Parathyroid adenoma (tissue), 2 donors: ENCODE measurements around the gene RLN3.
"Not testable (repeated sequence)": the region's sequence is repeated elsewhere in the genome, so short reads cannot be mapped to it uniquely, and the experiment has no call there.

Source experiments
- H2AFZ ChIP-seq: fragments of 300-600 bp; sonication (generic); one replicate; pipeline ENCODE4 v1.7.0; 2017; ENCODE audit warnings: antibody characterized with exemption, mild to moderate bottlenecking
- H3K27ac ChIP-seq: fragments of 300-600 bp; sonication (generic); one replicate; pipeline ENCODE4 v1.7.0; 2017
- H3K27me3 ChIP-seq: fragments of 300-600 bp; sonication (generic); one replicate; pipeline ENCODE4 v1.7.0; 2017; ENCODE audit warnings: low read length; ENCODE audit not compliant: control insufficient read depth, insufficient read depth
- H3K36me3 ChIP-seq: fragments of 300-600 bp; sonication (generic); one replicate; pipeline ENCODE4 v1.7.0; 2017; ENCODE audit warnings: low read length; ENCODE audit not compliant: control insufficient read depth, insufficient read depth
- H3K4me1 ChIP-seq: fragments of 300-600 bp; sonication (generic); one replicate; pipeline ENCODE4 v1.7.0; 2017; ENCODE audit warnings: control low read depth
- H3K4me2 ChIP-seq: fragments of 300-600 bp; sonication (generic); one replicate; pipeline ENCODE4 v1.7.0; 2017; ENCODE audit warnings: low read length
- H3K4me3 ChIP-seq: fragments of 300-600 bp; sonication (generic); one replicate; pipeline ENCODE4 v1.7.0; 2017; ENCODE audit warnings: low read depth, low read length
- H3K79me2 ChIP-seq: fragments of 300-600 bp; sonication (generic); one replicate; pipeline ENCODE4 v1.7.0; 2017; ENCODE audit warnings: control low read depth
- H3K9ac ChIP-seq: fragments of 300-600 bp; sonication (generic); one replicate; pipeline ENCODE4 v1.7.0; 2017; ENCODE audit warnings: mild to moderate bottlenecking
- H3K9me3 ChIP-seq: fragments of 300-600 bp; sonication (generic); one replicate; pipeline ENCODE4 v1.7.0; 2017; ENCODE audit warnings: low read length; ENCODE audit not compliant: control insufficient read depth
- TF ChIP-seq, protein P1 (sequence below): fragments of 300-600 bp; sonication (generic); IDR thresholded peaks from one replicate; pipeline ENCODE4 v1.7.0; 2017; ENCODE audit warnings: antibody characterized with exemption, mild to moderate bottlenecking
- donor health status: primary hyperparathyroidism.

RLN3 gene

DNA sequence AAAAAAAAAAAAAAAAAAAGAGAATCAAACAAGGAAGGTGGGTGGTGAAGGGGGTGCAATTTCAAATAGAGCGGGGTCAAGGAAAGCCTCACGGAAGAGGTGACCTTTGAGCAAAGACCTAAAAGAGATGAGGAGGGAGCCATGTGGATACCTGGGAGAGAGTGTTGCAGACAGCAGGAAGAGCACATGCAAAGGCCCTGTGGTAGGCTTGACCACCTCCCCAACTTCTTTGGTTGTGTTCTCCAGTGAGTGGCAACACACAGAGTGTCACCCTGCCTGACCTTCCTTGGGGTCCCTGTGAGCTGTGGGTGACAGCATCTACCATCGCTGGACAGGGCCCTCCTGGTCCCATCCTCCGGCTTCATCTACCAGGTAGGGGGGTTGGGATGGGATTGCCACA, 22.6 kb downstream of the RLN3 start:
- H3K79me2 ChIP-seq = no peaks in the 10 kb centered on the region
- H2AFZ ChIP-seq = no peak overlapping the region
- H3K4me2 ChIP-seq = no peak overlapping the region
- H3K9me3 ChIP-seq = no peaks in the 10 kb centered on the region
- TF ChIP-seq, protein P1, sequence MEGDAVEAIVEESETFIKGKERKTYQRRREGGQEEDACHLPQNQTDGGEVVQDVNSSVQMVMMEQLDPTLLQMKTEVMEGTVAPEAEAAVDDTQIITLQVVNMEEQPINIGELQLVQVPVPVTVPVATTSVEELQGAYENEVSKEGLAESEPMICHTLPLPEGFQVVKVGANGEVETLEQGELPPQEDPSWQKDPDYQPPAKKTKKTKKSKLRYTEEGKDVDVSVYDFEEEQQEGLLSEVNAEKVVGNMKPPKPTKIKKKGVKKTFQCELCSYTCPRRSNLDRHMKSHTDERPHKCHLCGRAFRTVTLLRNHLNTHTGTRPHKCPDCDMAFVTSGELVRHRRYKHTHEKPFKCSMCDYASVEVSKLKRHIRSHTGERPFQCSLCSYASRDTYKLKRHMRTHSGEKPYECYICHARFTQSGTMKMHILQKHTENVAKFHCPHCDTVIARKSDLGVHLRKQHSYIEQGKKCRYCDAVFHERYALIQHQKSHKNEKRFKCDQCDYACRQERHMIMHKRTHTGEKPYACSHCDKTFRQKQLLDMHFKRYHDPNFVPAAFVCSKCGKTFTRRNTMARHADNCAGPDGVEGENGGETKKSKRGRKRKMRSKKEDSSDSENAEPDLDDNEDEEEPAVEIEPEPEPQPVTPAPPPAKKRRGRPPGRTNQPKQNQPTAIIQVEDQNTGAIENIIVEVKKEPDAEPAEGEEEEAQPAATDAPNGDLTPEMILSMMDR = no peak
- H3K36me3 ChIP-seq = no peaks in the 10 kb centered on the region
- H3K4me3 ChIP-seq = no peak overlapping the region
- no peaks in the 10 kb centered on the region for H3K27me3 ChIP-seq
- H3K9ac ChIP-seq = no peak overlapping the region
- H3K4me1 ChIP-seq = no peaks in the 10 kb centered on the region
- no peak overlapping the region for H3K27ac ChIP-seq

DNA sequence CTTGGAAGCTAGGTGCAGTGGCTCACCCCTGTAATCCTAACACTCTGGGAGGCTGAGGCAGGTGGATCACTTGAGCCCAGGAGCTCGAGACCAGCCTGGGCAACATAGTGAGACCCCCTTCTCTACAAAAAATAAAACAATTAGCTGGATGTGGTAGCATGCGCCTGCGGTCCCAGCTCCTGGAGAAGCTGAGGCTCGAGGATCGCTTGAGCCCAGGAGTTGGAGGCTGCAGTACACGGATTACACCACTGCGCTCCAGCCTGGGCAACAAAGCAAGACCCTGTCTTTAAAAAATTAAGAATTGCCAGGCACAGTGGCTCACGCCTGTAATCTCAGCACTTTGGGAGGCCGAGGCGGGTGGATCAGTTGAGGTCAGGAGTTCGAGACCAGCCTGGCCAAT, 23.0 kb downstream of the RLN3 start:
- not testable (repeated sequence) for H3K4me1 ChIP-seq, H3K27ac ChIP-seq, H3K9ac ChIP-seq, H3K79me2 ChIP-seq, H3K4me2 ChIP-seq, H3K9me3 ChIP-seq, H3K27me3 ChIP-seq, H3K4me3 ChIP-seq, H2AFZ ChIP-seq, H3K36me3 ChIP-seq

DNA sequence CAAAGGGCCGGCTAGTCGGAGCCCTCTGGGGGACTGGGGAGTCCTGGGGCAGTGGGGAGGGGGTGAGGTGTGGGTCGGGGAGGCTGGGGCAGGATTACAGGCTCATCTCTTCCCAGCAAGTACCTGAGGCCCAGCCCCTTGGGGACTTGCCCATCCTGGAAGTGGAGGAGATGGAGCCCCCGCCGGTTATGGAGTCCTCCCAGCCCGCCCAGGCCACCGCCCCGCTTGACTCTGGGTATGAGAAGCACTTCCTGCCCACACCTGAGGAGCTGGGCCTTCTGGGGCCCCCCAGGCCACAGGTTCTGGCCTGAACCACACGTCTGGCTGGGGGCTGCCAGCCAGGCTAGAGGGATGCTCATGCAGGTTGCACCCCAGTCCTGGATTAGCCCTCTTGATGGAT, 24.0 kb downstream of the RLN3 start:
- Histone ChIP-seq H3K36me3 (no peaks in the 10 kb centered on the region), H3K9ac (no peak overlapping the region), H3K79me2 (no peaks in the 10 kb centered on the region), H3K4me2 (no peak overlapping the region), H3K27me3 (no peaks in the 10 kb centered on the region), H2AFZ (no peak overlapping the region), H3K27ac (no peak overlapping the region), H3K4me3 (no peak overlapping the region), H3K4me1 (no peaks in the 10 kb centered on the region), H3K9me3 (no peaks in the 10 kb centered on the region)
- TF ChIP-seq, protein P1 = no peak

DNA sequence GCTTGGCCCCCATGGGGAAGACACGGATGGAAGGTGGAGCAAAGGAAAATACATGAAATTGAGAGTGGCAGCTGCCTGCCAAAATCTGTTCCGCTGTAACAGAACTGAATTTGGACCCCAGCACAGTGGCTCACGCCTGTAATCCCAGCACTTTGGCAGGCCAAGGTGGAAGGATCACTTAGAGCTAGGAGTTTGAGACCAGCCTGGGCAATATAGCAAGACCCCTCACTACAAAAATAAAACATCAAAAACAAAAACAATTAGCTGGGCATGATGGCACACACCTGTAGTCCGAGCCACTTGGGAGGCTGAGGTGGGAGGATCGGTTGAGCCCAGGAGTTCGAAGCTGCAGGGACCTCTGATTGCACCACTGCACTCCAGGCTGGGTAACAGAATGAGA, 24.5 kb downstream of the RLN3 start:
- Histone ChIP-seq H3K9me3 (no peaks in the 10 kb centered on the region), H3K9ac (no peak overlapping the region), H3K4me3 (no peak overlapping the region), H3K27ac (no peak overlapping the region), H3K4me2 (no peak overlapping the region), H3K4me1 (no peaks in the 10 kb centered on the region), H3K79me2 (no peaks in the 10 kb centered on the region), H3K36me3 (no peaks in the 10 kb centered on the region), H3K27me3 (no peaks in the 10 kb centered on the region), H2AFZ (no peak overlapping the region)
- TF ChIP-seq, protein P1 = no peak

DNA sequence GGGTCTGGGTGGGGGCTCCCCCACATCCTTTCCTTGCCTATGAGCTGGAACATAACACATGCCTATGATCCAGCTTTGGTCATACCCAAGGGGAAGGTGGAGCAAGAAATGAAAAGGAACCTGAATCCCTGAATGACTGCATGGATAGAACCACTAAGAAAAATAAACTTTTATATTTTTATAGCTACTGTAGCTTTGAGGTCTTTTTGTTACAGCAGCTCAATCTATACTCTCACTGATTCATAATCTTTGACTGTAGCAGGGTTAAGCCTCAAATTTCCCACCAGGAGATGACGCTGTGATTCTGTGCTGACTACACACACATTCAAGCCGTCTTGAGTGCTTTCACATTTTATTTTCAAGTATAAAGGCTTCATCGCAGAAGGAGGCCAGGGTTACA, 25.1 kb downstream of the RLN3 start:
- Histone ChIP-seq H3K9ac (no peak overlapping the region), H3K27ac (no peak overlapping the region), H3K27me3 (no peaks in the 10 kb centered on the region), H3K9me3 (no peaks in the 10 kb centered on the region), H3K36me3 (no peaks in the 10 kb centered on the region), H3K79me2 (no peaks in the 10 kb centered on the region), H3K4me3 (no peak overlapping the region), H2AFZ (no peak overlapping the region), H3K4me1 (no peaks in the 10 kb centered on the region), H3K4me2 (no peak overlapping the region)
- TF ChIP-seq, protein P1 = no peak
